Measurements from ENCODE around the gene SLC35F1. TPM values are rescaled to one million over a fixed set of nuclear protein-coding genes. Genes with fewer than 3 reads are reported as not detected.

SLC35F1 gene
- total RNA-seq, 1 experiment from 2014 or later = 4.3 TPM

- Histone ChIP-seq H2BK12ac (ENCODE audit: insufficient read length, low read depth, low read length) (no peak overlapping the region), H3K79me1 (ENCODE audit: insufficient read depth, low read depth, low read length, poor library complexity, severe bottlenecking) (no peaks in the 10 kb centered on the region), H2BK15ac (ENCODE audit: low read depth, low read length) (no peak overlapping the region), H3K23ac (ENCODE audit: insufficient read length, low read depth, low read length) (no peak overlapping the region), H2BK20ac (ENCODE audit: low read depth, low read length, poor library complexity, severe bottlenecking) (no peak overlapping the region), H3K4ac (ENCODE audit: low read depth, low read length) (no peak overlapping the region), H3K18ac (ENCODE audit: insufficient read length, low read depth, low read length) (no peak overlapping the region), H4K8ac (replicated peaks; ENCODE audit: insufficient read length, low read depth, low read length) (no peak overlapping the region), H3K23me2 (ENCODE audit: insufficient read length, low read depth, low read length, poor library complexity, severe bottlenecking) (no peaks in the 10 kb centered on the region), H4K20me1 (ENCODE audit: control insufficient read depth, insufficient read depth, insufficient read length) (no peaks in the 10 kb centered on the region), H3K27me3 (ENCODE audit: insufficient read depth, low read length) (no peaks in the 10 kb centered on the region), H3K4me2 (ENCODE audit: insufficient read depth, insufficient read length, low read length) (no peak overlapping the region), H4K91ac (ENCODE audit: insufficient read length, low read depth, low read length) (no peak overlapping the region), H2AFZ (ENCODE audit: low read length) (no peak overlapping the region), H3K14ac (ENCODE audit: insufficient read depth, low read length) (no peak overlapping the region), H4K5ac (ENCODE audit: insufficient read length, low read depth, low read length) (no peak overlapping the region), H3K4me1 (ENCODE audit: insufficient read depth, low read length) (no peaks in the 10 kb centered on the region), H2AK5ac (ENCODE audit: insufficient read length, low read length) (no peak overlapping the region), H3K9me3 (ENCODE audit: control insufficient read depth, low read depth, low read length) (peaks cover 4% of the 10 kb centered on the region), H3K27ac (ENCODE audit: insufficient read length, low read depth, low read length) (no peak overlapping the region), H3K56ac (ENCODE audit: insufficient read length, low read depth, low read length) (no peak overlapping the region), H2BK5ac (ENCODE audit: insufficient read length, low read length) (no peak overlapping the region), H3K79me2 (ENCODE audit: insufficient read depth, low read length) (no peaks in the 10 kb centered on the region), H3K9ac (ENCODE audit: extremely low read depth, insufficient read length, low read length) (no peak overlapping the region), H2BK120ac (ENCODE audit: low read depth, low read length, poor library complexity, severe bottlenecking) (no peak overlapping the region), H3T11ph (ENCODE audit: low read length) (no peak overlapping the region)
- peaks cover 15 to 21% of the 10 kb centered on the region in 2 experiments for H3K9me3 Mint-ChIP-seq
- peaks cover 4% of the 10 kb centered on the region in 2 experiments for H3K4me1 Mint-ChIP-seq
- H3K36me3 Mint-ChIP-seq (ENCODE audit: insufficient read depth in 1 of 3, low read depth in 3 of 3) = peaks cover 6 to 25% (median 9%) of the 10 kb centered on the region in 3 experiments
- DNase-seq = no peak
- no peak for TF ChIP-seq CTCF (conservative IDR thresholded peaks at IDR 0.05)
- no CpG with 5 or more reads among the region's 1 CpG for WGBS (ENCODE audit: extremely low coverage, insufficient read length, low lambda C conversion rate)
- no peak overlapping the region for H3K4me3 Mint-ChIP-seq
- peaks cover 3% of the 10 kb centered on the region for H3K27me3 Mint-ChIP-seq (ENCODE audit: low read depth)
- H3K27ac Mint-ChIP-seq = no peak overlapping the region
Measured at GRCh38 chr6:117929501-117929900, 22.4 kb downstream of the SLC35F1 start.
